Right ventricle myocardium inferior (tissue), 1 donor: ENCODE data around the gene DNAJC11. TPM values are rescaled to one million over a fixed set of nuclear protein-coding genes. Genes with fewer than 3 reads are reported as not detected.

ENCODE experiments used
- ATAC-seq: fragments of 200-7000 bp; cut with Tn5 transposase; one replicate; pipeline ENCODE4 v1.9.1; 2020; ENCODE audit warnings: mild to moderate bottlenecking, moderate library complexity
- DNase-seq: peaks from one replicate; pipeline ENCODE4 v3.0.0; 2021; ENCODE audit errors: missing footprints
- intact Hi-C: fragments of 100-400 bp; cut with DNase I; formaldehyde crosslinking; loops from one replicate; pipeline ENCODE4 v1.11.0; 2022
- total RNA-seq: library from RNA; stranded (reverse); fragmentation: NEBNext Ultra II Directional; extraction: Animal tissue kit (Norgen Biotek cat#: 25700); gene quantifications from one replicate; pipeline ENCODE4 v1.2.1, GENCODE V29; 2021
- donor health status: DM: no; HTN: yes; CAD: no; lungs with severe emphysema.

Gene DNAJC11
- total RNA-seq, 1 donor from 2014 or later, result 74.1 TPM

DNA sequence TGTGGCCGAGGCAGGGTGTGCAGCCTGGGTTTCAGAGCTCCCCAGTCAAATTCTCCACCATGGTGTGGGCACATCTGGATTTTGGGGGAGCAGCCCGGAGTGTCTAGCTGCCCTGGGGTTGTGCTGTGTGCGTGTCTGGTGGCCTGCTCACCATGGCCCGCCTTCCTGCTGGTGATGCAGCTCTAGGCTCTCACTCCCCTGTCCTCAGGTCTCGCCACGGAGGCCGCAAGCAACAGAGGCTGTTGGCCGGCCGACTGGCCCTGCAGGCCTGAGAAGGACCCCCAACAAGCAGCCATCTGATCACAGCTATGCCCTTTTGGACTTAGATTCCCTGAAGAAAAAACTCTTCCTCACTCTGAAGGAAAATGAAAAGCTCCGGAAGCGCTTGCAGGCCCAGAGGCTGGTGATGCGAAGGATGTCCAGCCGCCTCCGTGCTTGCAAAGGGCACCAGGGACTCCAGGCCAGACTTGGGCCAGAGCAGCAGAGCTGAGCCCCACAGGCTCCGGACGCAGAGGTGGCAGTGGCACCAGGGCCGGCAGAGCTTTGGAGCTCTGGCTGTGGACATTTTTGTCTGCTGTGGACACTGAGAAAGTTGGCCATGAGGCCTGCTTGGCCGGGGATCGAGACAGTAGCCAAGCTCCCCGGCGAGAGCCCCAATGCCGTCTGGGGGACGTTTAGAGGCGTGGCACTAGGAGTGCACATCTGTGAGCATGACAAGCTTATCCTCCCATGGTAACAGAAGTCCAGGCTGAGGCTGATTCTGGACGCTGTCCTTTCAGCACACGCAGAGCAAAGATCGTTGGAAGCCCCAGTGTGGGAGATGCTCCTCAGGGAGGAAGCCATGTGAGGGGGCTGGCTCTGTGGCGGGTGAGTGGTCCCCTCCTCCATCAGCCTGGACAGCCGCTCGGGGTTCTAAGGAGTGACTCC, 68.8 kb downstream of the DNAJC11 start:
- ATAC-seq (no peak), DNase-seq (no peak)
- intact Hi-C loops, result no loop called here

- intact Hi-C loops, result no loop called here
- DNase-seq (no peak), ATAC-seq (no peak)
These were observed 70.6 kb downstream of the DNAJC11 start for GRCh38 chr1:6631058-6631457.

DNA sequence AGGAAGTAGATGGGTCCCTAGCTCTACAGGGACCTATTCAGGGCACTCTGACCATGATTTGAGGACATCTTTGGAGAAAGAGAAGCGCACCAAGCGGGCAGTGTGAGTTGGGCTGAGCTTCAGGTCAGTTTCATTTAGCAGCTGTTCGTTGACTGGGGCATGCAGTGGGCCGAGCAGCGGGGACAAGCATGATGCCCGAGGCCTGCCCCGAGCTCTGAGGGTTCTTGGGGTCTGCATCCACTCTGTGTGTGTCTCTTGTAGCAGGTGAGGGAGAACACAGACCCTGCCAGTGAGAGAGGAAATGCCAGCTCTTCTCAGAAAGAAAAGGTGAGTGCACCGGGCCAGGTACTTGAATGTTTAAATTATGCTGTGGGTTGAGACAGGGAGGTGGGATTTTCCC, 71.6 kb downstream of the DNAJC11 start:
- DNase-seq (no peak), ATAC-seq (no peak)
- intact Hi-C loops, result no loop called here

DNA sequence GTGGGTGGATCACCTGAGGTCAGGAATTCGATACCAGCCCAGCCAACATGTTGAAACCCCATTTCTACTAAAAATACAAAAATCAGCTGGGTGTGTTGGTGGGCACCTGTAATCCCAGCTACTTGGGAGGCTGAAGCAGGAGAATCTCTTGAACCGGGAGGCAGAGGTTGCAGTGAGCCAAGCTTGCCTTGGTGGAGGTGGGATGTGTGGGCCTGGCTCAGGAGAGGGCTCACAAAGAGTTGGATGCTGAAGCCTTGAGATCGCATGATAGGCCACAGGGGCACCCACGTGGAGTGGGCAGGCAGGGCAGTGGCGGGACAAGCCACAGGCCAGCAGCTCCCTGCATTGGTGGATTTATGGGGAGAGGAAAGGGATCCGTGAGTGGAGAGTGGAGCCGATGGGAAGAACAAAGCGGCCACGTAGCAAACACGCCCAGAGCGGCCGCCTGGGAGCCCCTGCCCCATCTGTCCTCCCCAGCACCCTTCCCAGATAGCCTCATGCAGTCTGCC, 72.6 kb downstream of the DNAJC11 start:
- DNase-seq (no peak), ATAC-seq (no peak)
- intact Hi-C loops, result loop anchor here (5.0 kb wide), 1 partner anchor 77 kb away; the partner anchor contains the start of gene NOL9

DNA sequence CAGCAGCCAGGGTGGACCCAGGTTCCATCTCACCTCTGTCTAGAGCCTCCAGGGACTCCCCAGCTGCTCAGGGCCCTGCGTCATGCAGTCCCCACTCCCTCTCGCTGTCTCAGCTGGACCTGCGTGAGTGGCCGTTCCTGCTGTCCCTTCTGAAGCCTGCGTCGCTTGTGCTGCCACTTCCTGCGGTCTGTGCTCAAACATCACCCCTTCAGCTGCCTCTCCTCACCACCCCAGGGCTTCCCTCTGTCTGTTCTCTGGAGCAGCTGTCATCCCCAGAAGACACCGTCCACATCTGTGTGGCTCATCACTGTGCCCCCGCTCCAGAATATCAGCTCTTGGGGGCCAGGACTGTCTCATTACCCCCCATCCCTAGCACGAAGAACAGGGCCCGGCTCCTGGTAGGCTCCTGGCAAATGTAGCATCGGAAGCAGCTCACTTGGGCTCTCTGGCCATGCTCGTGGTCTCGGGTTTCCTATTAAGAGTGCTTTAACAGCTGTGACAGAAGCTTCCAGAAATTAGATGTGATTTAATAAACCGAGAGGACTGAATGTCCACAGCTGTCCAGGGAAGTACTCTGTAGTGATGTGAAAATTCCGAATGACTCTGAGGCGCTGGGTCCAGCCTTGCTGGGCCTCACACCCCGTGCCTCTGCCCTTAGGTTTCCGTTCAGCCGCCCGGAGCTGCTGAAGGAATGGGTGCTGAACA, 73.6 kb downstream of the DNAJC11 start:
- no peak for ATAC-seq
- intact Hi-C loops, result loop anchor here (5.0 kb wide), 1 partner anchor 76 kb away; the partner anchor contains the start of gene NOL9

DNA sequence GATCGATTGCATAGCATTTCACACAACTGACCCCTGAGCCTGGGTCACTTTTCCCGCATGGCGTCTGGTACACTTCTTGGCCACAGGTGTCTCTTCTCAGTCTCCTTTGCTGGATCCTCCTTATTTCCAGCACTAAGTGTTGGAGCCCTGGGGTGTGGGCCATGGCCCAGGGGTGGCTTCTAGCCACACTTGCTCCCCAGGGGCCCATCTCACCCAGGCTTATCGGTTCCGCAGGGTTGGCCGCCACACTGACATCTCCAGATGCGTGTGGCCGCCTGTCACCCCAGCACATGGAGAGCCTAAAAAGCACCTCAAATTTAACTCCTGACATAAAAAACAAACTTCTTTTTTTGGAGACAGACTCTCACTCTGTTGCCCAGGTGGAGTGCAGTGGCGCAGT, 74.6 kb downstream of the DNAJC11 start:
- intact Hi-C loops, result loop anchor here (5.0 kb wide), 1 partner anchor 75 kb away; the partner anchor contains the start of gene NOL9
- DNase-seq (no peak), ATAC-seq (no peak)

More for the DNA sequence above, 73.6 kb downstream of the DNAJC11 start:
- DNase-seq, result no peak

DNA sequence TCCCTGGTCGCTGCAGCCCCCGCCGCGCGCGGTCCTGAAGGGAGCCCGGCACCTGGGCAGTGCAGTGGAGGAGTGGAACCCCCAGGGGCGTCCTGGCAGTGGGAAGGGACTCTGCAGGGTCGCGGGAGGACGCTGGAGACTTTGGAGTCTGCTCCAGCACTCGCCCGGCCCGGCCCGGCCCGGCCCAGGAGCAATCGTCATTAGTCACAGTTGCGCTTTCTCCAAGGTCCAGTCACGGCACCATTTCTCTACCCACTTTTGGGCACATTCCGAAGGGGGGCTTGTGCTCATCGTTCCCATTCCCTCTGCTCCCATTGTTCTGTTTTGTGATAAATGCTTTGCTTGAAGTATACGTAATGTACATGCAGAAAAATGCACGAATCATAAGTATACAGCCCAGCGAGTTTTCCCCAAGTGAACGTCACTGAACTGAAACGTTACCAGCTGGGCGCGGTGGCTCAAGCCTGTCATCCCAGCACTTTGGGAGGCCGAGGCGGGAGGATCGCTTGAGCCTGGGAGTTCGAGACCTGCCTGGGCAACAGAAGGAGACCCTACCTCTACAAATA, 75.9 kb downstream of the DNAJC11 start:
- DNase-seq (no peak), ATAC-seq (peak; percentile 6)
- intact Hi-C loops, result loop anchor here (5.0 kb wide), 1 partner anchor 73 kb away; the partner anchor contains the start of gene NOL9

GRCh38 chr1:6624710-6625583, 76.7 kb downstream of the DNAJC11 start, which contains the start of gene THAP3:
THAP3 (plus strand) TSS chr1:6624868; CDS start chr1:6625219, 351 bp downstream.
- ATAC-seq (peak; percentile 92), DNase-seq (peak; percentile 97)
- intact Hi-C loops, result loop anchor here (5.0 kb wide), 1 partner anchor 73 kb away; the partner anchor contains the start of gene NOL9

GRCh38 chr1:6623269-6623965, 78.2 kb downstream of the DNAJC11 start:
- no peak for ATAC-seq
- no peak for DNase-seq
- intact Hi-C loops, result no loop called here

GRCh38 chr1:6622396-6623152, 79.0 kb downstream of the DNAJC11 start:
- intact Hi-C loops, result no loop called here
- ATAC-seq (no peak), DNase-seq (no peak)

- DNase-seq (no peak), ATAC-seq (no peak)
- intact Hi-C loops, result no loop called here
These were observed 79.9 kb downstream of the DNAJC11 start for GRCh38 chr1:6621429-6622391.

DNA sequence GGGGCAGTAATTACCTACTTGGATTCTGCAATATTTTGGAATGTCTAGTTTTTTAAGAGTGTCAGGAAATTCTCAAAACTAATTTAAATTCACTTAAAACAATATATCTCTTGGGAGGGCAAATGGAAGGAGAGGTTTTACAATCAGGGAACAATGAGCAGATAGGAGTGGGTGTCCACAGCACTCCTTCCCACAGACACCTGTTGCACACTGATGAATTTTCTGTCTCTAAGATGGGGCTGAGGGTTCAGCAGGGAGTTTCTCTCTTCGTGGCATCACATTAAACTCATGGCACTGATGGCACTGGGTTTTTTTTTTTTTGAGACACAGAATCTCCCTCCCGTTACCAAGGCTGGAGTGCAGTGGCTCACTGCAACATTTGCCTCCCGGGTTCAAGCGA, 82.6 kb downstream of the DNAJC11 start:
- intact Hi-C loops, result no loop called here
- no peak for DNase-seq
- ATAC-seq, result no peak

DNA sequence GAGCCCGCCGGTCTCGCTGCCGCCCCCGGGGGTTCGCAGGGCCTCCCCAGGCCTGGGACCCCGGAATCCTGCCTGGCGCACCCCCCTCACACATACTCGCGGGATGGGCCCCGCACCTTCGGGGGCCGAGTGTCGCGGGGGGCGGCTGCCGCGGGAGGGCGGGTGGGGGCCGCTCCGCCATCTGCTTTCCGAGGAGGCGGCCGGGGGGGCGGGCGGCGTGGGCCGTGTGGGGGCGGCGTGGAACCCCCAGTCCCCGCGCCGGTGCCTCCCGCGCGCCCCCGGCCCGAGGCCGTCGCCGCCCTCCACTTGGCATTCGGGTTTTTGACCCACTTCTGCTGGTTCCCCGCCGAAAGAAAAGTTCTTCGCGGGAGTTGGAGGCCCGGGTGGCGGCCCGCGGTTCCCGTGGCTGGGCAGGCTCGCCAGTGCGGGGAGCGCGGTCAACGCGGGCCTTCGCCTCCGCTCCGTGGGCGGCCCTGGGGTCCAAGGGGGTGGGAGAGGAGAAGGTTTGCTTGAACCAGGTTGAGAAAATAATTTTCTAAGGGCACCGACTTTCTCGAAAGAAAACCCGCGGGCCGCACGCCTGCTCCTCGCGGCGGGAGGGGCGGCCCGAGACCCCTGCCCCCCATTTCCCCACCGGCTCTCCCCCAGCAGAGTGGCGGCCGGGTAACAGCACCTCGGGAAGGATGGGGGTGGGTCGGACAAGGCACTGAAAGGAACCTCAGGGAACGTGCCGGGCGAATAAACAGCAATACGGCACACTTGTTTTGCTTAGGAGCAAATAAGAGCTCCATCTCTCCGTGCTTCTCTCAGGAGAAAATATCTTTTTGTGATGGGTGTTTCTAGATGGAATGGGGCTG, 86.5 kb downstream of the DNAJC11 start:
- no peak for DNase-seq
- ATAC-seq, result no peak
- intact Hi-C loops, result no loop called here

DNA sequence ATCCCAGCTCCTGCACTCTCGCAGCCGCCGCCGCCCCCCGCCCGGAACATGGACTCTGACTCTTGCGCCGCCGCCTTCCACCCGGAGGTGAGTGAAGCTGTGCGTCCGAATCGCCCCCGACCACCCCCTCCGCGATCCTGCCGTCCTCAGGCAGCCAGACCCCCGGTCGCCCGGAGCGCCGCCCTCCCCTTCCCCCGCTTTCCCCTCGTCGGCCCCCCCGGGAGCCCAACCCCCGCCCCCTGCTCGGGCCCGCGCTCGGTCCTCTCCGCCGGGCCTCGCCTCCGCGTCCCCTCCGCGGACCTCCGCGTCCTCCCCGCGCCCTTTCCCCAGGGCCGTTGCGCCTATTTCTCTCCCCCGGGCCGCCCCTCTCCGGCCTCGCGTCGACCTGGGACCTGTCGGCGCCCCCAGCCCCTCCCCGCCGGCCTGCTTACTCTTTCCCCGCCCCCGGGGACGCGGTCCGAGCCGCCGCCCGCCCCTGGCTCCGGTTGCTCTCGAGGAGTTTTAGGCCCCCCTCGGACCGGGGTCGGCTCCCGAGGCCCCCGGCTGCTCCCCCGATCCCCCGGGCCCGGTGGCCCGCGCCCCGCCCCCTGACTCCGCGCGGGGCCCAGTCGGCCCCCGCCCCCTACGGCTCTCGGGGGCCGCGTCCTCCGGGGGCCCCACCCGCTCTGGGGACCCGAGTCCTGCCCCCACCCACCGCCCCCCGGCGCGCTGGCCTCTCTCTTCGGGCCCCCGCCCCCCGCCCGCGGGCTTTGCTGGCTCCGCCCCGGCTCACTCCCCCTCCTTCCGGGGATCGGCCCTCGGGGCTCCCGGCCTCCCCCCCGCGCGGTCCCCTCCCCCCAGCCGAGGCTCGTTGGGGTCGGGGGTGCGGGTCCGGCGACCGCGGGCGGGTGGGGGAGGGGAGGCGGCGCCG, 87.3 kb downstream of the DNAJC11 start:
- DNase-seq (peak; percentile 83), ATAC-seq (no peak)
- intact Hi-C loops, result no loop called here
